Body of pancreas (tissue), 4 donors: ENCODE data around the gene SLC27A3.

Experiments
- POLR2A ChIP-seq, 3 donors: fragments of 450-650 bp; IDR thresholded peaks; one replicate each; pipeline ENCODE4 v1.6.1; 2016; ENCODE audit warnings: antibody characterized with exemption in 3 of 3, mild to moderate bottlenecking in 2 of 3
- TF ChIP-seq, protein P1 (sequence below), 7 experiments: fragments of 450-650 bp in 4 of 7; fragments of 200-600 bp in 3 of 7; sonication (generic) in 3 of 7; IDR thresholded peaks; one replicate each; pipeline ENCODE4 v1.5.1; 2016 to 2019; ENCODE audit warnings: antibody characterized with exemption in 7 of 7

DNA sequence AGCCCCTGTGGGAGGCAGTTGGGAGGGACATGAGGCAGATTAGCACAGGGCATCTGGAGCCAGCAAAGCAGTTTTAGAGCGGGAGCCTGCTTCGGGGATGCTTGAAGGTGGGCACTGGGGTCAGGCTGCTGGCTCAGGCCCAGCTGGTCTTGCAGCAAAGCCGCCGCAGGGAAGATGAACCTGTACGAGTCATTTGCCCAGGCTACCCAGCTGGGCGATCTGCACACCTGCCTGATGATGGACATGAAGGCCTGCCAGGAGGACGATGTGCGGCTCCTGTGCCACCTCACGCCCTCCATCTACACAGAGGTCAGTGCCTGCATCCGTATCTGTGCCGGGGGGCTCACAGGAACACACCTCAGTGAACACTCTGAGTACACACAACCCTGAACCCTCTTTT is 7.7 kb upstream of the SLC27A3 start:
- TF ChIP-seq, protein P1, sequence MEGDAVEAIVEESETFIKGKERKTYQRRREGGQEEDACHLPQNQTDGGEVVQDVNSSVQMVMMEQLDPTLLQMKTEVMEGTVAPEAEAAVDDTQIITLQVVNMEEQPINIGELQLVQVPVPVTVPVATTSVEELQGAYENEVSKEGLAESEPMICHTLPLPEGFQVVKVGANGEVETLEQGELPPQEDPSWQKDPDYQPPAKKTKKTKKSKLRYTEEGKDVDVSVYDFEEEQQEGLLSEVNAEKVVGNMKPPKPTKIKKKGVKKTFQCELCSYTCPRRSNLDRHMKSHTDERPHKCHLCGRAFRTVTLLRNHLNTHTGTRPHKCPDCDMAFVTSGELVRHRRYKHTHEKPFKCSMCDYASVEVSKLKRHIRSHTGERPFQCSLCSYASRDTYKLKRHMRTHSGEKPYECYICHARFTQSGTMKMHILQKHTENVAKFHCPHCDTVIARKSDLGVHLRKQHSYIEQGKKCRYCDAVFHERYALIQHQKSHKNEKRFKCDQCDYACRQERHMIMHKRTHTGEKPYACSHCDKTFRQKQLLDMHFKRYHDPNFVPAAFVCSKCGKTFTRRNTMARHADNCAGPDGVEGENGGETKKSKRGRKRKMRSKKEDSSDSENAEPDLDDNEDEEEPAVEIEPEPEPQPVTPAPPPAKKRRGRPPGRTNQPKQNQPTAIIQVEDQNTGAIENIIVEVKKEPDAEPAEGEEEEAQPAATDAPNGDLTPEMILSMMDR (IDR thresholded peaks at IDR 0.05) = no peak
- TF ChIP-seq POLR2A (IDR thresholded peaks at IDR 0.05) = no peak
